ENCODE data around the gene TIMP1. TPM values are rescaled to one million over a fixed set of nuclear protein-coding genes. Genes with fewer than 3 reads are reported as not detected.

Gene TIMP1
- total and polyA plus RNA-seq, 2 donors = 45.3 to 344 TPM

DNA sequence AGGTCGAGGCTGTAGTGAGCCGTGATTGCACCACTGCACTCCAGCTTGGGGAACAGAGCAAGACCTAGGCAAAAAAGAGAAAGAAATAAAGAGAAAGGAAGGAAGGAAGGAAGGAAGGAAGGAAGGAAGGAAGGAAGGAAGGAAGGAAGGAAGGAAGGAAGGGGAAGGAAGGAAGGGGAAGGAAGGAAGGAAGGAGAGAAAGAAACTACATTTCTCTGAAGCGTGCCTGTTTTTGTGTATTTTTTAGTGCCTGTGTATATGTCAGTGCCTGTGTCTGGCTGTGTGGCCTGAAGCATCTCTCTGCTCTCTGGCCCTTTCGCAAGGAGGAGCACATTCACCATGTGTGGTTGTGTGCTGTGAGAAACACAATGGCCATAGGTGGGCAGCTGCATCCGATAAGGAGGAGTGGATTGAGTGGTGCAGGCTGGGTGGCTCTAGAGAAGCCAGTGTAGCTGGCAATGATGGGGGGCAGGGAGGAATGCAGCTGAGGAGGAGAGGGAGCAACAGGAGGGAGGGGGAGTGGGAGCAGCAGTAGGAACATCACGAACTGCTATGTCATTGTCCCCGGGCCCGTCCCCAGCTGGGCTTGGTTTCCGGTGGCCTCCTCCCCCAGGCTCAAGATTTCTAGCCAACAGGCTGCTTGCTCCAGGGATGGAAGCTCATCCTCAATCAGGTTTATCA is 26.0 kb downstream of the TIMP1 start:
- no peaks in the 10 kb centered on the region for H3K4me1 ChIP-seq (ENCODE audit: control insufficient read depth in 2 of 2, insufficient read depth in 2 of 2, low read length in 2 of 2)
- H3K27ac ChIP-seq (ENCODE audit: low read depth in 1 of 2, low read length in 1 of 2) = no peak overlapping the region
- H3K4me3 ChIP-seq (ENCODE audit: low read length in 2 of 2) = no peak overlapping the region
- no peaks in the 10 kb centered on the region for H3K36me3 ChIP-seq (ENCODE audit: control insufficient read depth in 2 of 2, insufficient read depth in 2 of 2, low read length in 1 of 2)
- no peaks in the 10 kb centered on the region for H3K9me3 ChIP-seq (ENCODE audit: control insufficient read depth in 2 of 2, insufficient read depth in 1 of 2, low read length in 1 of 2)
- no peaks in the 10 kb centered on the region for H3K27me3 ChIP-seq (ENCODE audit: control insufficient read depth in 2 of 2, insufficient read depth in 1 of 2, low read length in 1 of 2)
- WGBS = 43% methylated on average over 9 of the region's 9 CpGs
- no peak for DNase-seq (ENCODE audit: low read depth in 6 of 9, low spot score in 9 of 9)

GRCh38 chrX:47610511-47610910 is 28.3 kb downstream of the TIMP1 start:
- H3K27ac ChIP-seq (ENCODE audit: low read depth in 1 of 2, low read length in 1 of 2) = no peak overlapping the region
- no peak overlapping the region for H3K4me3 ChIP-seq (ENCODE audit: low read length in 2 of 2)
- no peaks in the 10 kb centered on the region for H3K36me3 ChIP-seq (ENCODE audit: control insufficient read depth in 2 of 2, insufficient read depth in 2 of 2, low read length in 1 of 2)
- no peaks in the 10 kb centered on the region for H3K9me3 ChIP-seq (ENCODE audit: control insufficient read depth in 2 of 2, insufficient read depth in 1 of 2, low read length in 1 of 2)
- whole genome bisulfite sequencing = 95% methylated on average over 4 of the region's 4 CpGs
- DNase-seq (ENCODE audit: low read depth in 6 of 9, low spot score in 9 of 9) = no peak
- no peaks in the 10 kb centered on the region for H3K4me1 ChIP-seq (ENCODE audit: control insufficient read depth in 2 of 2, insufficient read depth in 2 of 2, low read length in 2 of 2)
- no peaks in the 10 kb centered on the region for H3K27me3 ChIP-seq (ENCODE audit: control insufficient read depth in 2 of 2, insufficient read depth in 1 of 2, low read length in 1 of 2)

- H3K27me3 ChIP-seq (ENCODE audit: control insufficient read depth in 2 of 2, insufficient read depth in 1 of 2, low read length in 1 of 2) = no peaks in the 10 kb centered on the region
- WGBS = 90% methylated on average over 2 of the region's 2 CpGs
- no peaks in the 10 kb centered on the region for H3K4me1 ChIP-seq (ENCODE audit: control insufficient read depth in 2 of 2, insufficient read depth in 2 of 2, low read length in 2 of 2)
- H3K9me3 ChIP-seq (ENCODE audit: control insufficient read depth in 2 of 2, insufficient read depth in 1 of 2, low read length in 1 of 2) = no peaks in the 10 kb centered on the region
- DNase-seq (ENCODE audit: low read depth in 6 of 9, low spot score in 9 of 9) = no peak
- no peak overlapping the region for H3K27ac ChIP-seq (ENCODE audit: low read depth in 1 of 2, low read length in 1 of 2)
- no peak overlapping the region for H3K4me3 ChIP-seq (ENCODE audit: low read length in 2 of 2)
- H3K36me3 ChIP-seq (ENCODE audit: control insufficient read depth in 2 of 2, insufficient read depth in 2 of 2, low read length in 1 of 2) = no peaks in the 10 kb centered on the region
Observed at GRCh38 chrX:47611489-47611888, 29.3 kb downstream of the TIMP1 start.

DNA sequence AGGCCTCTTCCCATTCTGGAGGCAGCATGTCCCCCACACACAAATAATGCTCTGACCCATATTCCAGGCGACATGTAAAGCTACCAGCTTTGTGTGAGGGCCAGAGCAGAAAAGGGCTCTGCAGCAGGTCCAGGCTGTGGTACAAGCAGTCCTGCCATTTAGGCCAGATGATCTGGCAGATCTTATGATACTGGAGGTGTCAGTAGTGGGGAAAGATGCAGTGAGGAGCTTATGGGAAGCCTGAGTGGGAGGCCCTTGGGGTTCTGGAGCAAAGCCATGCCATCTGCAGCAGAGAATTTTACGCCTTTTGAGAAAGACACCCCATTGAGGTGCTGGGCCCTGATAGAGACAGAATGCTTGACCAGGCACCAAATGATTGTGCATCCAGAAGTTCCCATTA is 29.7 kb downstream of the TIMP1 start:
- H3K4me1 ChIP-seq (ENCODE audit: control insufficient read depth in 2 of 2, insufficient read depth in 2 of 2, low read length in 2 of 2) = no peaks in the 10 kb centered on the region
- H3K36me3 ChIP-seq (ENCODE audit: control insufficient read depth in 2 of 2, insufficient read depth in 2 of 2, low read length in 1 of 2) = no peaks in the 10 kb centered on the region
- no peaks in the 10 kb centered on the region for H3K9me3 ChIP-seq (ENCODE audit: control insufficient read depth in 2 of 2, insufficient read depth in 1 of 2, low read length in 1 of 2)
- H3K4me3 ChIP-seq (ENCODE audit: low read length in 2 of 2) = no peak overlapping the region
- H3K27ac ChIP-seq (ENCODE audit: low read depth in 1 of 2, low read length in 1 of 2) = no peak overlapping the region
- peaks cover 0 to 2% of the 10 kb centered on the region in 2 donors for H3K27me3 ChIP-seq (ENCODE audit: control insufficient read depth in 2 of 2, insufficient read depth in 1 of 2, low read length in 1 of 2)
- 94% methylated on average over 2 of the region's 2 CpGs for WGBS
- no peak for DNase-seq (ENCODE audit: low read depth in 6 of 9, low spot score in 9 of 9)

DNA sequence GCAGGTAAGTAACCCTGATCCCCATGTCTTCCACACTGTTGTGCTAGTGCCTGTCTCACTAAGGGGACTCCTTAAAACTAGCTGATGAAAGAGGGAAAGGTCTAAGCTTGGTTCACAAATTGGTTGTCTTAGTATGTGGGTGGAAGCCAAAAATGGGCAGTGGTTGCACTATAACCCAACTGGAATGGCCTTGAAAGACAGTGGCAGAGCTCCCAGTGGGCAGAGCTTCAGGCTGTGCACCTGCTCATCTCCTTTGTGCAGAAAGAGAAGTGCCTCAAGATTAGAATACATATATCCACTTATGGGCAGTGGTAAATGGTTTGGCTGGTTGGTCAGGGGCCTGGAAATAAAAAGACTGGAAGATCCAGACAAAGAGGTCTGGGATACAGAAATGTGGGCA is 30.2 kb downstream of the TIMP1 start:
- no peak overlapping the region for H3K4me3 ChIP-seq (ENCODE audit: low read length in 2 of 2)
- H3K36me3 ChIP-seq (ENCODE audit: control insufficient read depth in 2 of 2, insufficient read depth in 2 of 2, low read length in 1 of 2) = no peaks in the 10 kb centered on the region
- H3K27me3 ChIP-seq (ENCODE audit: control insufficient read depth in 2 of 2, insufficient read depth in 1 of 2, low read length in 1 of 2) = peaks cover 0 to 2% of the 10 kb centered on the region in 2 donors
- no peak overlapping the region for H3K27ac ChIP-seq (ENCODE audit: low read depth in 1 of 2, low read length in 1 of 2)
- H3K4me1 ChIP-seq (ENCODE audit: control insufficient read depth in 2 of 2, insufficient read depth in 2 of 2, low read length in 2 of 2) = no peaks in the 10 kb centered on the region
- H3K9me3 ChIP-seq (ENCODE audit: control insufficient read depth in 2 of 2, insufficient read depth in 1 of 2, low read length in 1 of 2) = no peaks in the 10 kb centered on the region
- no peak for DNase-seq (ENCODE audit: low read depth in 6 of 9, low spot score in 9 of 9)

GRCh38 chrX:47613082-47613481 is 30.8 kb downstream of the TIMP1 start:
- DNase-seq (ENCODE audit: low read depth in 6 of 9, low spot score in 9 of 9) = no peak
- Histone ChIP-seq H3K4me1 (ENCODE audit: control insufficient read depth in 2 of 2, insufficient read depth in 2 of 2, low read length in 2 of 2) (no peaks in the 10 kb centered on the region), H3K4me3 (ENCODE audit: low read length in 2 of 2) (no peak overlapping the region), H3K36me3 (ENCODE audit: control insufficient read depth in 2 of 2, insufficient read depth in 2 of 2, low read length in 1 of 2) (no peaks in the 10 kb centered on the region), H3K27ac (ENCODE audit: low read depth in 1 of 2, low read length in 1 of 2) (no peak overlapping the region), H3K9me3 (ENCODE audit: control insufficient read depth in 2 of 2, insufficient read depth in 1 of 2, low read length in 1 of 2) (no peaks in the 10 kb centered on the region), H3K27me3 (ENCODE audit: control insufficient read depth in 2 of 2, insufficient read depth in 1 of 2, low read length in 1 of 2) (peaks cover 0 to 7% of the 10 kb centered on the region in 2 donors)
- 96% methylated on average over 7 of the region's 8 CpGs for WGBS

GRCh38 chrX:47614618-47615017 is 32.4 kb downstream of the TIMP1 start:
- Histone ChIP-seq H3K9me3 (ENCODE audit: control insufficient read depth in 2 of 2, insufficient read depth in 1 of 2, low read length in 1 of 2) (no peaks in the 10 kb centered on the region), H3K4me1 (ENCODE audit: control insufficient read depth in 2 of 2, insufficient read depth in 2 of 2, low read length in 2 of 2) (no peaks in the 10 kb centered on the region), H3K27ac (ENCODE audit: low read depth in 1 of 2, low read length in 1 of 2) (no peak overlapping the region), H3K4me3 (ENCODE audit: low read length in 2 of 2) (no peak overlapping the region), H3K36me3 (ENCODE audit: control insufficient read depth in 2 of 2, insufficient read depth in 2 of 2, low read length in 1 of 2) (no peaks in the 10 kb centered on the region), H3K27me3 (ENCODE audit: control insufficient read depth in 2 of 2, insufficient read depth in 1 of 2, low read length in 1 of 2) (peaks cover 4 to 22% of the 10 kb centered on the region in 2 donors)
- DNase-seq (ENCODE audit: low read depth in 6 of 9, low spot score in 9 of 9) = no peak
- 78% methylated on average over 5 of the region's 5 CpGs for WGBS

DNA sequence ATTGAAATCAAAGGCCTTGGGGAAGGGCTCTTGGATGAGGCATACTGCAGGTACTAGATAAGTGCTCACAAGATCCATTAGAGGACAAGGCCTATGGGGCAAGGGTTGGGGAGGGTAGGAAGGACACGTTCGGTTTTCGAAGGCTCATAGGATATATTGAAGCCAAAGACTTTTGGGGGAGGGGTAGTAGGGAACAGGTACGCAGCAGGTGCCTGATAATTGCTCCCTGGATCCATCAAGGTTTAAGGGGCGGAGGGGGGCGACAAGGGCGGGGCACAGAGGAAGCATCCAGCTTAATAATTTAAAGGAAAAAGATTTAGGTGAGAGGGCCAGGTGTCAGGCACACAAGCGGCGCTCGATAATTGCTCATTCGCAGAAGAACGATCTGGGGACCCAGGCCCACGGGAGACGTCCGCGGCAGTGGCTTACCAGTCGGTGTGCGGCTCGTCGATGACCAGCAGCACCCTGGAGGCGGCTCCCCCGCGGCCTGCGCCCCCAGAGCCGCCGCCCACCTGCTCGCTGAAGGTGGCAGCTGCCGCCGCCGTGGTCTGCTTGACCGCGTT is 36.8 kb downstream of the TIMP1 start:
- H3K27ac ChIP-seq (ENCODE audit: low read depth in 1 of 2, low read length in 1 of 2) = no peak overlapping the region
- peaks cover 6 to 10% of the 10 kb centered on the region in 2 donors for H3K4me1 ChIP-seq (ENCODE audit: control insufficient read depth in 2 of 2, insufficient read depth in 2 of 2, low read length in 2 of 2)
- H3K4me3 ChIP-seq (ENCODE audit: low read length in 2 of 2) = peak overlapping the region in 1 of 2 donors; percentile 35
- 40% methylated on average over 32 of the region's 32 CpGs for WGBS
- H3K36me3 ChIP-seq (ENCODE audit: control insufficient read depth in 2 of 2, insufficient read depth in 2 of 2, low read length in 1 of 2) = no peaks in the 10 kb centered on the region
- DNase-seq (ENCODE audit: low read depth in 6 of 9, low spot score in 9 of 9) = no peak
- no peaks in the 10 kb centered on the region for H3K9me3 ChIP-seq (ENCODE audit: control insufficient read depth in 2 of 2, insufficient read depth in 1 of 2, low read length in 1 of 2)
- H3K27me3 ChIP-seq (ENCODE audit: control insufficient read depth in 2 of 2, insufficient read depth in 1 of 2, low read length in 1 of 2) = peaks cover 4 to 22% of the 10 kb centered on the region in 2 donors

DNA sequence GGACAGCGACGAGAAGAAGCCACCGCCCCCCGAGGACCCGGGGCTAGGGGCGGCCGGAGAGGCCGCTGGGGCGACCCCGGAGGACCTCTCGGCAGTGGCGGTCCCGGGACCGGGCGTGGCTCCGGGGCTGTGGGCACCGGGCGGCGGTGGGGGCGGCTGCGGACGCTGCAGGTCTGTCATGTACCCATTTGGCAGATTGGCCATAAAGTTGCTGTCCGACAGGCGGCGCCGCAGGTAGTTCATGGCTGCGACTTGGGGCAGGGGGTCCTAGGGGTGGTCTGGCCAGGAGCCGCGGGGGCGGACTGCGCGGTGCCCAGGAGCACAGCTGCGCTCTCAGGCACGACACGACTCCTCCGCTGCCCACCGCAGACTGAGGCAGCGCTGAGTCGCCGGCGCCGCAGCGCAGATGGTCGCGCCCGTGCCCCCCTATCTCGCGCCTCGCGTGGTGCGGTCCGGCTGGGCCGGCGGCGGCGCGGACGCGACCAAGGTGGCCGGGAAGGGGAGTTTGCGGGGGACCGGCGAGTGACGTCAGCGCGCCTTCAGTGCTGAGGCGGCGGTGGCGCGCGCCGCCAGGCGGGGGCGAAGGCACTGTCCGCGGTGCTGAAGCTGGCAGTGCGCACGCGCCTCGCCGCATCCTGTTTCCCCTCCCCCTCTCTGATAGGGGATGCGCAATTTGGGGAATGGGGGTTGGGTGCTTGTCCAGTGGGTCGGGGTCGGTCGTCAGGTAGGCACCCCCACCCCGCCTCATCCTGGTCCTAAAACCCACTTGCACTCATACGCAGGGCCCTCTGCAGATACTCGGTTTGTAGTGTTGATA is 37.5 kb downstream of the TIMP1 start, which contains the start of gene SYN1:
SYN1 (minus strand) TSS at position 372 of the 817 bp plus-strand sequence; CDS start at position 243, 129 bp downstream.
- Histone ChIP-seq H3K36me3 (ENCODE audit: control insufficient read depth in 2 of 2, insufficient read depth in 2 of 2, low read length in 1 of 2) (no peaks in the 10 kb centered on the region), H3K4me3 (ENCODE audit: low read length in 2 of 2) (peak within 1 kb of the TSS in 1 of 2 donors; percentile 35), H3K27me3 (ENCODE audit: control insufficient read depth in 2 of 2, insufficient read depth in 1 of 2, low read length in 1 of 2) (peaks cover 4 to 22% of the 10 kb centered on the region in 2 donors), H3K9me3 (ENCODE audit: control insufficient read depth in 2 of 2, insufficient read depth in 1 of 2, low read length in 1 of 2) (no peaks in the 10 kb centered on the region), H3K27ac (ENCODE audit: low read depth in 1 of 2, low read length in 1 of 2) (no peak within 1 kb of the TSS), H3K4me1 (ENCODE audit: control insufficient read depth in 2 of 2, insufficient read depth in 2 of 2, low read length in 2 of 2) (peaks cover 6 to 10% of the 10 kb centered on the region in 2 donors)
- WGBS = 2% methylated on average over 88 of the region's 88 CpGs
- DNase-seq (ENCODE audit: low read depth in 6 of 9, low spot score in 9 of 9) = peak; percentile 18 to 83 (median 64)

Data from thymus (tissue), 11 donors.